Calu3 (cell line): ENCODE results near the gene ASTN1. TPM values are rescaled to one million over a fixed set of nuclear protein-coding genes. Genes with fewer than 3 reads are reported as not detected.

Source experiments
- BruUV-seq: library from RNA; stranded (reverse); fragments of 400-500 nt; replicated peaks from 2 replicates; lab custom pipeline; 2021; lab: Mats Ljungman, UMichigan
- CTCF ChIA-PET: fragments of 300-600 bp; sonication (Branson Sonifier 250); formaldehyde crosslinking; loops from one replicate; lab custom pipeline; 2022; ENCODE audit warnings: antibody characterized with exemption; lab: Charles Lee
- DNase-seq: peaks from one replicate; pipeline ENCODE4 v3.0.0; 2022
- H3K27ac Mint-ChIP-seq: one replicate; pipeline ENCODE4 v1.8.0; 2022; ENCODE audit warnings: mixed read lengths; ENCODE audit not compliant: unreplicated experiment
- H3K27me3 Mint-ChIP-seq: one replicate; pipeline ENCODE4 v1.8.0; 2022; ENCODE audit warnings: mixed read lengths; ENCODE audit not compliant: unreplicated experiment
- H3K36me3 Mint-ChIP-seq: one replicate; pipeline ENCODE4 v1.8.0; 2022; ENCODE audit warnings: mild to moderate bottlenecking, moderate library complexity, mixed read lengths; ENCODE audit not compliant: insufficient read depth, unreplicated experiment
- H3K4me1 Mint-ChIP-seq: one replicate; pipeline ENCODE4 v1.8.0; 2022; ENCODE audit warnings: mild to moderate bottlenecking, low read depth, mixed read lengths; ENCODE audit not compliant: unreplicated experiment
- H3K4me3 Mint-ChIP-seq: one replicate; pipeline ENCODE4 v1.8.0; 2022; ENCODE audit warnings: mild to moderate bottlenecking, low read depth, moderate library complexity, mixed read lengths; ENCODE audit not compliant: unreplicated experiment
- H3K9me3 Mint-ChIP-seq: one replicate; pipeline ENCODE4 v1.8.0; 2022; ENCODE audit warnings: low read depth, mixed read lengths; ENCODE audit not compliant: unreplicated experiment
- intact Hi-C: fragments of 100-400 bp; cut with micrococcal nuclease; formaldehyde crosslinking; loops from one replicate; pipeline ENCODE4 v1.10.0; 2022; ENCODE audit not compliant: unreplicated experiment
- total RNA-seq: library from RNA; stranded (reverse); gene quantifications from 2 replicates; pipeline ENCODE4 v1.2.3, GENCODE V29; 2022
- TF ChIP-seq, protein P1 (sequence below): fragments of 200-600 bp; IDR thresholded peaks from one replicate; pipeline ENCODE4 v1.8.0; 2022; ENCODE audit warnings: antibody characterized with exemption; ENCODE audit not compliant: unreplicated experiment

The ASTN1 gene
- total RNA-seq, 1 experiment from 2014 or later = not detected

- Mint-ChIP-seq H3K27me3 (peaks cover 80% of the 10 kb centered on the region), H3K4me1 (no peaks in the 10 kb centered on the region), H3K4me3 (no peak overlapping the region), H3K9me3 (no peaks in the 10 kb centered on the region), H3K36me3 (no peaks in the 10 kb centered on the region), H3K27ac (no peak overlapping the region)
- BruUV-seq = no TSS peak
- DNase-seq = no peak
- TF ChIP-seq, protein P1, sequence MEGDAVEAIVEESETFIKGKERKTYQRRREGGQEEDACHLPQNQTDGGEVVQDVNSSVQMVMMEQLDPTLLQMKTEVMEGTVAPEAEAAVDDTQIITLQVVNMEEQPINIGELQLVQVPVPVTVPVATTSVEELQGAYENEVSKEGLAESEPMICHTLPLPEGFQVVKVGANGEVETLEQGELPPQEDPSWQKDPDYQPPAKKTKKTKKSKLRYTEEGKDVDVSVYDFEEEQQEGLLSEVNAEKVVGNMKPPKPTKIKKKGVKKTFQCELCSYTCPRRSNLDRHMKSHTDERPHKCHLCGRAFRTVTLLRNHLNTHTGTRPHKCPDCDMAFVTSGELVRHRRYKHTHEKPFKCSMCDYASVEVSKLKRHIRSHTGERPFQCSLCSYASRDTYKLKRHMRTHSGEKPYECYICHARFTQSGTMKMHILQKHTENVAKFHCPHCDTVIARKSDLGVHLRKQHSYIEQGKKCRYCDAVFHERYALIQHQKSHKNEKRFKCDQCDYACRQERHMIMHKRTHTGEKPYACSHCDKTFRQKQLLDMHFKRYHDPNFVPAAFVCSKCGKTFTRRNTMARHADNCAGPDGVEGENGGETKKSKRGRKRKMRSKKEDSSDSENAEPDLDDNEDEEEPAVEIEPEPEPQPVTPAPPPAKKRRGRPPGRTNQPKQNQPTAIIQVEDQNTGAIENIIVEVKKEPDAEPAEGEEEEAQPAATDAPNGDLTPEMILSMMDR = no peak
- intact Hi-C loops = no loop called here
- CTCF ChIA-PET = no interaction called here
These were observed 169.4 kb downstream of the ASTN1 start for GRCh38 chr1:176994931-176995596.

DNA sequence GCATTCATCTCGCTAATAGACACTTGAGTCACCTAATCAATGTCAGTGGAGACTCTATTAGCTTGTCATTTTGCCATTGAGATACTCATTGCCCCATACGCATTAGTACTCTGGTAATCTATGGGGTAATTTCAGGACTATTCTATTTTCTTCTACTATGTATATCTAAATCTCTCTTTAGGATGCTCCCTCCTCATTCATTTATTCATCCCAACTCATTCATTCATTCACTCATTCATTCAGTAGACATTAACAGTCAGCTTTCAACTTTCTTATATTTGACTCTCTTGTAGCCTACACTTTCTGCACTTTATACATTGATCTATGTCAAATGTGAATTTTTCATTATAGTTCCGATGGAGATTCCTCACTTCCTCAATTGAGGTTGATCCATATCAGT, 170.9 kb downstream of the ASTN1 start:
- Mint-ChIP-seq H3K36me3 (no peaks in the 10 kb centered on the region), H3K4me3 (no peak overlapping the region), H3K9me3 (no peaks in the 10 kb centered on the region), H3K4me1 (no peaks in the 10 kb centered on the region), H3K27me3 (peaks cover 83% of the 10 kb centered on the region), H3K27ac (no peak overlapping the region)
- no peak for DNase-seq
- BruUV-seq = no TSS peak
- intact Hi-C loops = no loop called here
- CTCF ChIA-PET = no interaction called here
- TF ChIP-seq, protein P1 = no peak

- TF ChIP-seq, protein P1 = no peak
- CTCF ChIA-PET = interaction anchor here (0.5 kb wide), 1 partner anchor 351 kb away, joined by 3 read pairs; no protein-coding TSS in a partner anchor
- no peaks in the 10 kb centered on the region for H3K4me1 Mint-ChIP-seq
- H3K27ac Mint-ChIP-seq = no peak overlapping the region
- H3K9me3 Mint-ChIP-seq = no peaks in the 10 kb centered on the region
- DNase-seq = no peak
- peaks cover 85% of the 10 kb centered on the region for H3K27me3 Mint-ChIP-seq
- H3K4me3 Mint-ChIP-seq = no peak overlapping the region
- intact Hi-C loops = no loop called here
- no TSS peak for BruUV-seq
- H3K36me3 Mint-ChIP-seq = no peaks in the 10 kb centered on the region
These were observed 174.8 kb downstream of the ASTN1 start for GRCh38 chr1:176989754-176990153.

- TF ChIP-seq, protein P1 = no peak
- Mint-ChIP-seq H3K36me3 (no peaks in the 10 kb centered on the region), H3K27me3 (peaks cover 82% of the 10 kb centered on the region), H3K27ac (no peak overlapping the region), H3K4me1 (no peaks in the 10 kb centered on the region), H3K9me3 (no peaks in the 10 kb centered on the region), H3K4me3 (no peak overlapping the region)
- intact Hi-C loops = no loop called here
- no peak for DNase-seq
- CTCF ChIA-PET = interaction anchor here (0.5 kb wide), 1 partner anchor 351 kb away, joined by 3 read pairs; no protein-coding TSS in a partner anchor
- no TSS peak for BruUV-seq
These were observed 175.5 kb downstream of the ASTN1 start for GRCh38 chr1:176989023-176989422.
